Measurements from ENCODE around the gene LGI2. TPM values are rescaled to one million over a fixed set of nuclear protein-coding genes. Genes with fewer than 3 reads are reported as not detected.

Gene LGI2
- polyA plus RNA-seq, 4 donors: 28.7 to 34.0 (median 30.7) TPM

DNA sequence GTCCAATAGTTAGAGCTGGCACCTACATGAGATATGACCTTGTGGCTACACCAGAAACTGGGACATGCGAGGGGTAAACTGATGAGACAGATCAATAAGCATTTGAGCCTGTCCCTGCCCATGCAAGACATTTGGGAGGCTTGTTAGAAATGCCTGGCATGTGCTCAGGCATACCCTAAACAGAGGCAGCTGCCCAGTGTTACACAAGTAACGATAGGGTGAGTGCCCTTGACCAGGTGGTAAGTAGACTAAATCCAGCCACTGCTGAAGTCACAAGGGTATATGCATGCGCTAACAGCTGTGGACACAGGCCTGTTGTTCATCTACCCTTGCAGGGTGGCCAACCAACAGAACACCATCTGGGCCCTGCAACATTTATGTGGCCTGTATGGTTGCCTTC lies 61.8 kb downstream of the LGI2 start:
- no peak for DNase-seq (ENCODE audit: low read depth in 4 of 4, low spot score in 3 of 4)

DNA sequence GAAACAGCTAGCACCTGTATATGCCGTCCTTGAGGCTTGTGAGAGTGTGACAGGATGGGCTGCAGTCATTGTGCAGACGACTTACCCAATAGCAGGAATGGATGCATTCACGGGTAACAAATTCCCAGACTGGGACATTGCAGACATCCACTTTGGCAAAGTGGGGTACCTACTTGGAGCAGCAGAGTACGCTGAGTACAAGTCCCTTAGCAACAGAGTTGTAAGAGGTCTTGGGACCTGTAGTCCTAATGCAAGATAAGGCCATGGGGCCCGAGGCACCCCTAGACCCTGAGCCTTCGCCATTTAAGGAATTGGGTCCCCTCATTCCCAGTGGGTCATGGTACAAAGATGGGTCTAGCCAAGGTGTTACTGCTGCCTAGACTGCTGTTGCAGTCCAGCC lies 62.5 kb downstream of the LGI2 start:
- no peak for DNase-seq (ENCODE audit: low read depth in 4 of 4, low spot score in 3 of 4)

DNA sequence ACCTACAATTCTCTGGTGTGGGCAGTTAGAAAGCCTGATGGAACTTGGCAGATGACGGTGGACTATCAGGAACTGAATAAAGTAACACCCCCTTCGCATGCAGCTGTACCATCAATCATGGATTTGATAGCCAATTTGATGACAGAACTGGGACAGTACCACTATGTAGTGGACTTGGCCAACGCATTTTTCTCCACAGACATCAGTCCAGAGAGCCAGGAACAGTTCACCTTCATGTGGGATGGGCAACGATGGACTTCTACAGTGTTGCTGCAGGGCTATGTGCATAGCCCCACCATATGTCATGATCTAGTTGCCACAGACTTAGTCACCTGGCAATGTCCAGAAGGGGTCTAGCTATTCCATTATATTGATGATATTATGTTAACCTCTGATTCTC lies 63.4 kb downstream of the LGI2 start:
- no peak for DNase-seq (ENCODE audit: low read depth in 4 of 4, low spot score in 3 of 4)

DNA sequence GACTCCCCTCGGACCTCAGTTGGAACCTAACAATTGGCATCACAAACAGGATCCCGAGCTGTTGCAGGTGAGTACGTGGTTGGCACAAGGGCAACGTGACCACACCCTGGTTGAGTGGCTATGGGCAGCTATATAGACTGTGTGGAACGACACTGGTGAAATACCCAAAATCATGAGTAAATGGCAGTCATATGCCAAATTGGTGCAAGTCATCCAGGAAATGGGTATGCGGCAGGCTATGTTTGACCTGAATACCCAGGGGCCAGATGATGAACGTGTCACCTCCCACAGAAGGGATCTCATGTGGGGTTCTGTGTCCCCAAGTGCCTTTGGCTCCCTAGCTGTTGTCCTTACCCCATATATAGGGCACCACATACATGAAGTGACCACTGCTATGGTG lies 64.7 kb downstream of the LGI2 start:
- no peak for DNase-seq (ENCODE audit: low read depth in 4 of 4, low spot score in 3 of 4)

DNA sequence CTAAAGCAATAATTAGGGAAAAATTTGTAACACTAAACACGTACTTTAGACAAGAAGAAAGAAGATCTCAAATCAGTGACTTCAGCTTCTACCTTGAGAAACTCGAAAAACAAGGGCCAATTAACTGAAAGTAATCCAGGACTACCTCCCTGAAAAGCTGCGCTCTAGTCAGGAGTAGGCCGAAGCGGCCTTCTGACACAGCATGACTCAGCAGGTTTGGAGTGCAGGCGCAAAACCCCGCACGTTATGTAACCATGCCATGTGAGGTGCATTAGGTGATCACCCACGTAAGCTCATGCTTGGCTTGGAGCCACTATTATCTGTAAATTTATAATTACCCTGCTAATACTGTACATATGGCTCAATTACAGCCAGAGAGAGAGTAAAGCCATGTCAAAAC lies 65.1 kb downstream of the LGI2 start:
- no peak for DNase-seq (ENCODE audit: low read depth in 4 of 4, low spot score in 3 of 4)

DNA sequence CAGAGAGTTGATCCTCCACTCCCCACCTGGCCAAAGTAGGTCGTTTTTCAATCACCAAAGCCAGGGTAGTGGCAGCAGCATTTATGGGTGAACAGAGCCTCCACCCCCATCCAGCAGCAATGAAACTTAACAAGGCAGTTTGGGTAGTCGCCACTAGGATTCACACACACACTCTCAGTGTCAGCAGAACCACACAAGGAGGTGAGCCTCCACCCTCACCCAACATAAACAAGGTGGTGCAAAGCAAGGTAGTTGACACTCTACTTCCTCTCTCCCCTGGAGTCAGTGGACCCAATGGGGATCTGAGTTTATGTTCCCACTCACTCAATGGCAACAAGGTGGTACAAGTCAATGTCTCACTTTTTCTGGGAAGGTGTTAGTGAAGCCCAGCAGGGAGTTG lies 67.5 kb downstream of the LGI2 start:
- no peak for DNase-seq (ENCODE audit: low read depth in 4 of 4, low spot score in 3 of 4)

DNA sequence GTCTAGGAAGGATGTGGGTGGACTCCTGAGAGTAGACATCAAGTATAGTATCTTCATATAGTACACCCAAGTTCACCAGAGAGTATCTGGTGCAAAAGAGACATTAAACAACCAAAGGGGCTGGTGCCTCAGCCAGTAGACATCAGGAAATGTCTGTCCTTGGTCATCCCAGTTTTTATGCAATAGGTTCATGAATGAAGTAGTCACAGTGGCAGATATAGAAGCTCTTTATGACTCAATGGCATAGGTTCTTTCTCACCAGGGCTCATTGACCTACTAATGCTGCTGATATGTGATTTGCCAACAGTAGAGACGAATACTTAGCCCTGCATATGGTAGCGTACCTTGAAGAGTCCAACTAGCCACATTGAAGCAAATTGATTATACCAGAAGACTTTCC lies 72.9 kb downstream of the LGI2 start:
- no peak for DNase-seq (ENCODE audit: low read depth in 4 of 4, low spot score in 3 of 4)

DNA sequence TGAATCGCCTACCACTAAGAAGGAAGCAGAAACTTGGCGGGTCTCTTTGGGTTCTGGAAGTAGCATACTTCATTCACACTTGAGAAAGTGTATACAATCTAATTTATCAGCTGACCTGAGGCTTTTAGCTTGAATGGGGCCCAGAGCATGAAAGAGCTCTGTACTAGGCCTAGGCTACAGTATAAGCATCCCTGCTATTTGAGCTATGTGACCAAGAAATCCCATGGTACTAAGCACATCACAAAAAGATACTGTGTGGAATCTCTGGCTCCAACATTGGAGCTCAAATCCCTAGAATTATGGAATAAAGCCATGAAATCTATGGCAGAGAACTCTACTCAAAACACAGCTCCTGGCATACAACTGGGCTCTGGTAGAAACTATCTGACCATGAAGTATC lies 74.0 kb downstream of the LGI2 start:
- DNase-seq (ENCODE audit: low read depth in 4 of 4, low spot score in 3 of 4): no peak

DNA sequence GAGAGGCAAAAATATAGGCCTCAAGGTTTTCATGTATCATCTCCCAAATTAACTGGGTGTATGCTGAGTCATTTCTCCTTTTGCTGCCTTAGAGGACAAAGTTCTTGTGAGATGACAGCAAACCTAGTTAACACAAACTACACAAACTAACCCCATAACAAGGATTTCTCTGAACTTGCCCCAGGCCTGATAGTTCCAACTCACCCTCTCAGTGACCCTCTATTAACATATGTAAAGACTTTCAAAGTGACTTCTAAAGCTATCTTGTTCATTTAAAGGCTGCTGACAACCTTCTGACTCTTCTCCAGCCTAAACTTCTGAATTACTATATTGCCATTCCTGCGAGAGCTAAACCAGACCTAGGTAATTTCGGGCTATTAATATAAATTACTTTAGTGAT lies 74.7 kb downstream of the LGI2 start:
- DNase-seq (ENCODE audit: low read depth in 4 of 4, low spot score in 3 of 4): no peak

DNA sequence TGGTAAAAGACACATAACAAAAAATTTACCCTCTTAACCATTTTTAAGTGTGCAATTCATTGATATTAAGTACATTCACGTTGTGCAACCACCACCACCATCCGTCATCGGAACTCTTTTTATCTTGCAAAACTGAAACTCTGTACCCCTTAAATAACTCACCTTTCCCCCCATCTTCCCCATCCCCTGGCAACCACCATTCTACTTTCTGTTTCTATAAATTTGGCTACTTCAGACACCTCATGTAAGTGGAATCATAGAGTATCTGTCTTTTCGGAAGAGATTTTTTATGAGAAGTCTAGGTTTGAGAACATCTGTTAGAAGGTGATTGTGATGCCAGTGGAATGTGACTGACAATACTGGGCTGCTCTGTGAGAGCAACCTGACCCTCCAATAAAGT lies 78.1 kb downstream of the LGI2 start:
- no peak for DNase-seq (ENCODE audit: low read depth in 4 of 4, low spot score in 3 of 4)

DNA sequence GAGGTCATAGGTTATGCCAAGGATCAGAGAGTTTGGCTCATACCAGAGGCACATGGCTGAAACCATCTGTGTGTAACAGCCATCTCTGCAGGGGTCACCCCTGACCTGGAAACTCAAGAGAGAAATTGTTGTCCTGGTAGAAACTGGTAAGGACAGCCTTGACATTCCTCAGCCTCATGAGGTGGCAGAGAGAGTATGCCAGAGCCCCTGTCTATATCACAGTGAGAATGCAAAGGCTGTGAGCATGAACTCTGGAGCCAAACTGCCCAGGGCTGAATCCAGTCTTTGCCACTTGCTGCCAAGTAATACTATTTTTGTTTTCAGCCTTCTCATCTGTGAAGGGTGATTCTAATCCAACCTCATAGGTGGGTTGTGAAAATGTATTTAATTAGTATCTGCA lies 80.8 kb downstream of the LGI2 start:
- no peak for DNase-seq (ENCODE audit: low read depth in 4 of 4, low spot score in 3 of 4)

Other genes starting within 250 kb of the LGI2 start
- gene SOD3, start 235.4 kb downstream of the LGI2 start, polyA plus RNA-seq (ENCODE audit: insufficient read length in 4 of 4): 10 to 100 TPM in 3 of 4 donors, 1 to 10 TPM in 1; 10.0 to 20.4 (median 12.5) TPM
- 10 to 100 TPM; 16.7 to 21.6 (median 17.4) TPM for gene CCDC149, start 117.9 kb downstream of the LGI2 start, polyA plus RNA-seq (ENCODE audit: insufficient read length in 4 of 4)
- gene SEPSECS, start 129.5 kb upstream of the LGI2 start, polyA plus RNA-seq (ENCODE audit: insufficient read length in 4 of 4): 10 to 100 TPM; 15.3 to 22.3 (median 18.0) TPM
- gene PI4K2B, start 203.1 kb upstream of the LGI2 start, polyA plus RNA-seq (ENCODE audit: insufficient read length in 4 of 4): 10 to 100 TPM; 14.6 to 20.7 (median 18.3) TPM

Measured in right renal pelvis (tissue), 4 donors.